Gastrocnemius medialis (tissue), 4 donors: ENCODE data around the gene FNIP2.

ENCODE experiments used
- CTCF ChIP-seq, 5 experiments: fragments of 450-650 bp in 3 of 5; fragments of 200-600 bp in 2 of 5; sonication (generic) in 2 of 5; IDR thresholded peaks in 4 of 5; conservative IDR thresholded peaks in 1 of 5; 1 replicate in 4 of 5; 2 replicates in 1 of 5; pipeline ENCODE4 v1.5.1; 2016 to 2019; ENCODE audit warnings: antibody characterized with exemption in 5 of 5, mild to moderate bottlenecking in 3 of 5, moderate library complexity in 3 of 5
- POLR2A ChIP-seq, 2 donors: fragments of 450-650 bp; IDR thresholded peaks; one replicate each; pipeline ENCODE4 v1.6.1; 2017; ENCODE audit warnings: antibody characterized with exemption in 2 of 2, mild to moderate bottlenecking in 2 of 2, moderate library complexity in 2 of 2

GRCh38 chr4:158875026-158875425 is 106.2 kb downstream of the FNIP2 start:
- TF ChIP-seq CTCF (IDR thresholded peaks at IDR 0.05 in 4 of 5, conservative IDR thresholded peaks at IDR 0.05 in 1 of 5) (no peak), POLR2A (IDR thresholded peaks at IDR 0.05) (no peak)
